ENCODE measurements around the gene DLGAP1.
A peak's percentile ranks its signal among the peaks of the same experiment; 100 is the strongest.
"Not testable (repeated sequence)": the region's sequence is repeated elsewhere in the genome, so short reads cannot be mapped to it uniquely, and the experiment has no call there.

The DLGAP1 gene

DNA sequence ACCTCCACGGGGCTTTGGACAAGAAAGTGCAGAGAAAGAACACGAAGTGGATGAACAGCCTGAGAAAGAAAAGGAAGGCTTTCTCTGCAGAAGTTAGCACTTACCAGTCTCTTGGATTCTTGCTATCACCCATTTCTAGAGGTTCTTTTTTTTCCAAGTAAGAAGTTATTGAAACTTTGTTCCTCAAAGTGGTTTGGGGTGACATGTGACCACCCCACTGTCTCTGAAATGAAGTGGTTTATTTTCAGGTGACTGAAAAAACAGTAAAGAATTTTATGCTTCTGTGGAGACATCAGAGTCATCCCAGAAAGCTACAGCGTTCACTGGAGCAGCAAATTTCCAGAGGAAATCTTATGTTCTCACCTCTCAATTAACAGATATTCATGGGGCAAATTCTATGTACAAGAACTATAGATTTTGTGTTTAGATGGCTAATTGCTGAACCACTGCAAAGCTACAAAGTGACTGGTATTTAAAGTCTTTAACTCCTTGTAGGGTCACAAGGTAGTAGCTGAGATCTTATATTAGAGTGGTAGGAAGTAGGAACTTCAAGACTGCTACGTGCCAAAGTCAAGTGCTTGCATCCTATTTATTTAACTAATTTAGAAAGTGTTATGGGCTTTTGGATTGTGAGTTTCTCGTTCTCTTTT lies 737.6 kb downstream of the DLGAP1 start:
- intact Hi-C loops (cut with micrococcal nuclease), result no loop called here
- Mint-ChIP-seq H3K27me3 (no peaks in the 10 kb centered on the region), H3K4me1 (ENCODE audit: low read depth) (peaks cover 50% of the 10 kb centered on the region), H3K36me3 (ENCODE audit: low read depth) (no peaks in the 10 kb centered on the region), H3K9me3 (no peaks in the 10 kb centered on the region), H3K4me3 (no peak overlapping the region), H3K27ac (peak overlapping the region; percentile 41)

- no peak overlapping the region for H3K27ac Mint-ChIP-seq
- intact Hi-C loops (cut with micrococcal nuclease), result no loop called here
- no peaks in the 10 kb centered on the region for H3K36me3 Mint-ChIP-seq (ENCODE audit: low read depth)
- peaks cover 54% of the 10 kb centered on the region for H3K4me1 Mint-ChIP-seq (ENCODE audit: low read depth)
- H3K9me3 Mint-ChIP-seq, result no peaks in the 10 kb centered on the region
- H3K4me3 Mint-ChIP-seq, result no peak overlapping the region
- no peaks in the 10 kb centered on the region for H3K27me3 Mint-ChIP-seq
Observed at GRCh38 chr18:3716116-3716660, 738.9 kb downstream of the DLGAP1 start.

- H3K4me3 Mint-ChIP-seq, result no peak overlapping the region
- intact Hi-C loops (cut with micrococcal nuclease), result no loop called here
- H3K36me3 Mint-ChIP-seq (ENCODE audit: low read depth), result no peaks in the 10 kb centered on the region
- no peaks in the 10 kb centered on the region for H3K27me3 Mint-ChIP-seq
- peak overlapping the region; percentile 41 for H3K27ac Mint-ChIP-seq
- no peaks in the 10 kb centered on the region for H3K9me3 Mint-ChIP-seq
- peaks cover 55% of the 10 kb centered on the region for H3K4me1 Mint-ChIP-seq (ENCODE audit: low read depth)
Observed at GRCh38 chr18:3715231-3716080, 739.7 kb downstream of the DLGAP1 start.

DNA sequence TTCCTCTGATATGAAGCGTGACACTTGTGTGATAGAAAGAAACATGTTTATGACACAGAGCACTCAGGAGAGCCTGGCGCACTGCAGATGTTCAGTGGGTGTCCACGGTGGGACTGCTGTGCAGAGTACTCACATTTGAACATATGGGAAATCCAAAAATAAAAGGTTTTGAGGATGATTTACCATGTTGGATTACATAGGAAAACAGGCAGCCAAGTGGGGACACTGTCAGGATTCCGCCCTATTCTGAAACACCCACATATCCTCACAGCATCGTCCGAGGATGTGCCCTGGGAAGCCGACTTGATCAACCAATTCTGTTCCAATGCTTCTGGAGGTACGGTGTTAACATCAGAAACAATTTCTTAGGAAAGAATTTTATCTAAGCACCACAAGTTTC lies 741.4 kb downstream of the DLGAP1 start:
- intact Hi-C loops (cut with micrococcal nuclease), result loop anchor here (5.0 kb wide), 1 partner anchor 34 kb away; no protein-coding TSS in a partner anchor
- H3K4me3 Mint-ChIP-seq, result no peak overlapping the region

DNA sequence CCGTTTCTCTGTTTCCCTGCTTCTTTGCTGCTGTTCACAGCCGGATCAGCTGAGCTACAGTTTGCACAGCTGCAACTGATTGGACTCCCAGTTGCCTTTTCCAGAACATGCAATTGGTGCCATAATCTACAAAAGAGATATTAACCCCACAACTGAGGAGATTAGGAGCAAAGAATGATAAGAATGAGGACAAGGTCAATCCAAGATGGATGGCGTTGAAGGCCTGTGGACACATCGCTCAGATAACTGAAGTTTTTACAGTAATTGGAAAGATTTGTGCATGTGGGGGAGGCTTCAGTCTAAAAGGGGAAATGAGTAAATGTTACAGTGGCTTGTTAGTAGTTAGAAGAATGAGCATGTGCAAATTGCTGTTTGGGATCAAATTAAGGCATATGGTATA lies 741.9 kb downstream of the DLGAP1 start:
- H3K27ac Mint-ChIP-seq, result peak overlapping the region; percentile 51
- intact Hi-C loops (cut with micrococcal nuclease), result loop anchor here (5.0 kb wide), 1 partner anchor 34 kb away; no protein-coding TSS in a partner anchor
- H3K4me3 Mint-ChIP-seq, result no peak overlapping the region
- peaks cover 66% of the 10 kb centered on the region for H3K4me1 Mint-ChIP-seq (ENCODE audit: low read depth)
- H3K36me3 Mint-ChIP-seq (ENCODE audit: low read depth), result no peaks in the 10 kb centered on the region
- H3K9me3 Mint-ChIP-seq, result no peaks in the 10 kb centered on the region
- no peaks in the 10 kb centered on the region for H3K27me3 Mint-ChIP-seq

More for the DNA sequence above, 741.4 kb downstream of the DLGAP1 start:
- H3K4me1 Mint-ChIP-seq (ENCODE audit: low read depth), result peaks cover 69% of the 10 kb centered on the region
- H3K9me3 Mint-ChIP-seq, result no peaks in the 10 kb centered on the region
- H3K36me3 Mint-ChIP-seq (ENCODE audit: low read depth), result no peaks in the 10 kb centered on the region
- no peaks in the 10 kb centered on the region for H3K27me3 Mint-ChIP-seq
- H3K27ac Mint-ChIP-seq, result no peak overlapping the region

- Mint-ChIP-seq H3K27me3 (no peaks in the 10 kb centered on the region), H3K27ac (peak overlapping the region; percentile 51), H3K9me3 (no peaks in the 10 kb centered on the region), H3K4me1 (ENCODE audit: low read depth) (peaks cover 62% of the 10 kb centered on the region), H3K36me3 (ENCODE audit: low read depth) (no peaks in the 10 kb centered on the region), H3K4me3 (no peak overlapping the region)
- intact Hi-C loops (cut with micrococcal nuclease), result loop anchor here (5.0 kb wide), 1 partner anchor 35 kb away; no protein-coding TSS in a partner anchor
Observed at GRCh38 chr18:3712491-3712890, 742.6 kb downstream of the DLGAP1 start.

DNA sequence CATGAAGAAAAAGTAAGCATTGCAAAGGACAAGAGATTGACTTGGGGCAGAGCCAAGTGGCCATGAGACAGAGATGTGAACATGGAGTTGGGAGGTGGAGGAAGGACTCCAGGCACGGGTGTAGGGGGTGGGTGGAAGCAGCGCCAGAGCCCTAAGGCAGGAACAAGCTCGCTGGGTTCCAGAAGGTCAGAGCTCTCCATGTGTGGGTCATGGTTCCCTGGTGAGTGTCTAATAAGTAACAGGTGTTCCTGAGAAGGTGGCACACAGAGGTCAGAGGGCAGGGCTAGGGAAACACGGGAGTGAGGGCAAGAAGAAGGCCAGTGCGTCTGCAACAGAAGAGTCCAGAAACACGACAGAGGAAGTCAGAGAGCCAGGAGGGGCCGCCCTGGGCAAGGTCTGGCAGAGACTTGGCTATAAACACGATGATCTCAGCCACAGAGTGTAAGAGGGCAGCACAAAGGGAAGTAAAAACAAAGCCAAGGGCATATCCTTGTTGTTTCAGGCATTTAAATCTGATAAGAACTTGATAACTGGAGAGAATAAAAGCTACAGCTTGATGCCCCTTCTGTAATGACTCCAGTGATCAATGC lies 744.3 kb downstream of the DLGAP1 start:
- H3K9me3 Mint-ChIP-seq, result no peaks in the 10 kb centered on the region

GRCh38 chr18:3709205-3709604 lies 745.9 kb downstream of the DLGAP1 start:
- intact Hi-C loops (cut with micrococcal nuclease), result no loop called here
- H3K27ac Mint-ChIP-seq, result no peak overlapping the region
- H3K9me3 Mint-ChIP-seq, result no peaks in the 10 kb centered on the region
- H3K36me3 Mint-ChIP-seq (ENCODE audit: low read depth), result no peaks in the 10 kb centered on the region
- no peak overlapping the region for H3K4me3 Mint-ChIP-seq
- H3K27me3 Mint-ChIP-seq, result no peaks in the 10 kb centered on the region
- H3K4me1 Mint-ChIP-seq (ENCODE audit: low read depth), result peaks cover 56% of the 10 kb centered on the region

More for the DNA sequence above, 744.3 kb downstream of the DLGAP1 start:
- Mint-ChIP-seq H3K27ac (peak overlapping the region; percentile 81), H3K27me3 (no peaks in the 10 kb centered on the region), H3K4me3 (peak overlapping the region; percentile 22), H3K36me3 (ENCODE audit: low read depth) (no peaks in the 10 kb centered on the region), H3K4me1 (ENCODE audit: low read depth) (peaks cover 60% of the 10 kb centered on the region)
- intact Hi-C loops (cut with micrococcal nuclease), result loop anchor here (2.0 to 5.0 kb wide), 2 partner anchors 14 to 36 kb away; no protein-coding TSS in a partner anchor

DNA sequence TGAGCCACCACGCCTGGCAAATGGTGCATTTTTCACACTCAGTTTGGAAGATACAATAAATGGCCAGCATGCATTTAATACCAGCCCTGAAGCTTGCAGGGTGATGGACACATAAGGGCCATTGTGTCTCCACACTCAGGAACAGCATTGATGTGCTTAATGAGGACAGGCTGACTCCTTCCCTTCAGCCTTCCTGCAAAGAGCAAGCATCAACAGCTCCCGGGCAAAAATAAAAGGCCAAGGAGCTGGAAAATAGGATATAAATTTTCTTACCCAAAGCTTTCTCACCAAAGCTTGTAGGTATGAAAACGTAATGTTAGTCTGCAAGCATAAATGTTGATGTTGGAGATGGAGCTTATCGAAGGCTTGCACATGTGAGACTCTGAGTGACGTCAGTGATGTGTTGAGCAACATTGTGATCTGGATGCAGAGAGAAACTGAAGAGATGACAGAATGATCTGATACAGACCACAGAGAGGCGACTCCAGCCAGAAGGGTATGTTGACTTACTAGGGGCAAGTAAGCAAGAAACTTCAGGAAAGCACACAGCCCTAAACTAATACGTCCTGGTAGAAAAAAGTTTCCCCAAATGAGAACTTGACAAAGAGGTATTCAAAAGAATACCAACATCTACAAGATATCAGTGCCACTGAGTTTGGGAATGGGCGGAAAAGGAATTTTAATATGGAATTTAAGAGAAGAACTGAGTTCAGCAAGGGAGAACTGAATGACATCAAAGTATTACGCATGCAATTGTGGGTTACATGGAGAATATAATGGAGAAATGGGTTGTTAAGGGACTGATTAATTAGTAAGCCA lies 748.6 kb downstream of the DLGAP1 start:
- Mint-ChIP-seq H3K27me3 (peaks cover 4% of the 10 kb centered on the region), H3K36me3 (ENCODE audit: low read depth) (no peaks in the 10 kb centered on the region), H3K9me3 (no peaks in the 10 kb centered on the region), H3K27ac (no peak overlapping the region), H3K4me3 (no peak overlapping the region), H3K4me1 (ENCODE audit: low read depth) (peaks cover 54% of the 10 kb centered on the region)
- intact Hi-C loops (cut with micrococcal nuclease), result no loop called here

DNA sequence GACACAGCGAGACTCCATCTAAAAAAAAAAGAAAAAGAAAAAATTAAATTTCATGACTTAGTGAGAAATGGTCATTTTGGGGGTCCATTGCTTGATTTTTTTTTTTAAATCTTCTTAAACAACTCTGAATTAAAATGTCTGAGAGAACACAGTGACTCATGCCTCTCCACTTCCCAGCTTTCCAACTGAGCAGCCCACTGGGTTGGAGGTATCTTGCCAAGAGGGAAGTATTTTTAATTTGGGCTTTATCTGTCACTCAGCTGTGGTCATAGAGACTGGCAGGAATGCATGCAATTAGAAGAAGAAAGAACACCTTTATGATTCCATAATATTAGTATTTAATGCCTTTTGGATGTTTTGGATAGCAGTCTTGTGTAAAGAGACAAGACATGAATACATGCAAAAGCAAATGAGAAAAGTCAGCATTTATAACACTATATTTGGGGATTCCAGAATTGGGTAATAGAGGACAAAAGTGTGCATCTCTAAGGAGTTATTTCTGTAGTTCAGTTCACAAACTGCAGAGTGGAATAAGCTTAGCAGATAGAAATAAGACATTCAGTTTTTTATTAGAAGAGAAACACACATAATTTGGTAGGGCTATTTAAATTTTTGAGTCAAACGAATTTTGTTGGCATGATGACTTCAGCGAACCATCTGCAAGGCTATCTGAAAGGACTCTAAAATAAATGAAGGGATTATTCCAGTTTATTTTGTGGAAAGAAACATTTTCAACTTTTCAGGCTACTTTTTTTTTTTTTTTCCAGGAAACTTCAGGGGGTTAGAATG lies 750.4 kb downstream of the DLGAP1 start:
- Mint-ChIP-seq H3K9me3 (no peaks in the 10 kb centered on the region), H3K4me1 (ENCODE audit: low read depth) (peaks cover 50% of the 10 kb centered on the region), H3K27me3 (peaks cover 4% of the 10 kb centered on the region), H3K36me3 (ENCODE audit: low read depth) (no peaks in the 10 kb centered on the region), H3K4me3 (no peak overlapping the region), H3K27ac (no peak overlapping the region)
- intact Hi-C loops (cut with micrococcal nuclease), result loop anchor here (1.0 to 5.0 kb wide), 3 partner anchors 22 to 293 kb away; no protein-coding TSS in a partner anchor

GRCh38 chr18:3703732-3704176 lies 751.4 kb downstream of the DLGAP1 start:
- peak overlapping the region; percentile 58 for H3K27ac Mint-ChIP-seq
- peaks cover 4% of the 10 kb centered on the region for H3K27me3 Mint-ChIP-seq
- H3K4me1 Mint-ChIP-seq (ENCODE audit: low read depth), result peaks cover 53% of the 10 kb centered on the region
- H3K36me3 Mint-ChIP-seq (ENCODE audit: low read depth), result no peaks in the 10 kb centered on the region
- no peak overlapping the region for H3K4me3 Mint-ChIP-seq
- intact Hi-C loops (cut with micrococcal nuclease), result loop anchor here (1.0 to 5.0 kb wide), 4 partner anchors 23 to 294 kb away; no protein-coding TSS in a partner anchor
- H3K9me3 Mint-ChIP-seq, result peaks cover 5% of the 10 kb centered on the region

DNA sequence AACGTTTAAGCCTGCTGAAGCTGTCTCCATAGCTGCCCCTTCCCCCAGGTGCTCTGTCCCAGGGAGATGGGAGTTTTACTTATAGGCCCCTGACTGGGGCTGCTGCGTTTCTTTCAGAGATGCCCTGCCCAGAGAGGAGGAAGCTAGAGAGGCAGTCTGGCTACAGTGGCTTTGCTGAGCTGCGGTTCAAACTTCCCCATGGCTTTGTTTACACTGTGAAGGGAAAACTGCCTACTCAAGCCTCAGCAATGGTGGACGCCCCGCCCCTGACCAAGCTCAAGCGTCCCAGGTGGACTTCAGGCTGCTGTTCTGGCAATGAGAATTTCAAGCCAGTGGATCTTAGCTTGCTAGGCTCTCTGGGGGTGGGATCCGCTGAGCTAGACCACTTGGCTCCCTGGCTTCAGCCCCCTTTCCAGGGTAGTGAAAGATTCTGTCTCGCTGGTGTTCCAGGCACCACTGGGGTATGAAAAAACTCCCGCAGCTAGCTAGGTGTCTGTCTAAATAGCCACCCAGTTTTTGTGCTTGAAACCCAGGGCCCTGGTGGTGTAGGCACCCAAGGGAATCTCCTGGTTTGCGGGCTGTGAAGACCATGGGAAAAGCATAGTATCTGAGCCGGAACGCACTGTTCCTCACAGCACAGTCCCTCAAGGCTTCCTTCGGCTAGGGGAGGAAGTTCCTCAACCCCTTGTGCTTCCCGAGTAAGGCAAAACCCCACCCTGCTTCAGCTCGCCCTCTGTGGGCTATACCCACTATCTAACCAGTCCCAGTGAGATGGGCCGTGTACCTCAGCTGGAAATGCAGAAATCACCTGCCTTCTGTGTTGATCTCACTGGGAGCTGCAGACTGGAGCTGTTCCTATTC lies 755.2 kb downstream of the DLGAP1 start:
- intact Hi-C loops (cut with micrococcal nuclease), result loop anchor here (5.0 kb wide), 2 partner anchors 72 to 297 kb away; no protein-coding TSS in a partner anchor
- peaks cover 15% of the 10 kb centered on the region for H3K9me3 Mint-ChIP-seq
- H3K36me3 Mint-ChIP-seq (ENCODE audit: low read depth); H3K27me3 Mint-ChIP-seq: not testable (repeated sequence)
- H3K4me3 Mint-ChIP-seq, result peak overlapping the region; percentile 63
- H3K27ac Mint-ChIP-seq, result peak overlapping the region; percentile 94
- H3K4me1 Mint-ChIP-seq (ENCODE audit: low read depth), result peaks cover 68% of the 10 kb centered on the region

All from dendritic cell treated with granulocyte-macrophage colony-stimulating factor and Interleukin-4, amounts not matched to agents 40 ng/mL and 50 ng/mL, for 4 days (primary cell).